G401.6 (cell line): ENCODE results near the gene GPX7.

ENCODE experiments used
- FAIRE-seq: peaks from 2 replicates; lab custom pipeline; 2012; peaks lifted over from hg19 to GRCh38; lab: Jason Lieb, UNC

Gene GPX7

GRCh38 chr1:52629667-52630066 lies 27.5 kb downstream of the GPX7 start:
- no peak for FAIRE-seq

GRCh38 chr1:52631759-52632331 lies 29.7 kb downstream of the GPX7 start:
- FAIRE-seq, result no peak

GRCh38 chr1:52632732-52633290 lies 30.6 kb downstream of the GPX7 start, which contains the start of gene SHISAL2A:
SHISAL2A (plus strand) TSS chr1:52633168; CDS start chr1:52633494, 326 bp downstream.
- no peak for FAIRE-seq

GRCh38 chr1:52633291-52633754 lies 31.2 kb downstream of the GPX7 start:
- no peak for FAIRE-seq

GRCh38 chr1:52634111-52634510 lies 31.9 kb downstream of the GPX7 start:
- no peak for FAIRE-seq

GRCh38 chr1:52635321-52636089 lies 33.3 kb downstream of the GPX7 start:
- FAIRE-seq, result no peak

GRCh38 chr1:52636721-52637695 lies 34.8 kb downstream of the GPX7 start:
- no peak for FAIRE-seq

GRCh38 chr1:52637946-52638345 lies 35.8 kb downstream of the GPX7 start:
- no peak for FAIRE-seq

- no peak for FAIRE-seq
These were observed 38.5 kb downstream of the GPX7 start for GRCh38 chr1:52640697-52641096.

- FAIRE-seq, result no peak
These were observed 39.1 kb downstream of the GPX7 start for GRCh38 chr1:52641307-52641706.

- FAIRE-seq, result no peak
These were observed 43.1 kb downstream of the GPX7 start for GRCh38 chr1:52645261-52645660.

GRCh38 chr1:52651904-52652303 lies 49.7 kb downstream of the GPX7 start:
- no peak for FAIRE-seq

GRCh38 chr1:52653207-52653849 lies 51.2 kb downstream of the GPX7 start:
- no peak for FAIRE-seq

GRCh38 chr1:52654063-52654462 lies 51.9 kb downstream of the GPX7 start:
- FAIRE-seq, result no peak

GRCh38 chr1:52657702-52658101 lies 55.5 kb downstream of the GPX7 start:
- no peak for FAIRE-seq
